ENCODE data around the gene SLC48A1.

DNA sequence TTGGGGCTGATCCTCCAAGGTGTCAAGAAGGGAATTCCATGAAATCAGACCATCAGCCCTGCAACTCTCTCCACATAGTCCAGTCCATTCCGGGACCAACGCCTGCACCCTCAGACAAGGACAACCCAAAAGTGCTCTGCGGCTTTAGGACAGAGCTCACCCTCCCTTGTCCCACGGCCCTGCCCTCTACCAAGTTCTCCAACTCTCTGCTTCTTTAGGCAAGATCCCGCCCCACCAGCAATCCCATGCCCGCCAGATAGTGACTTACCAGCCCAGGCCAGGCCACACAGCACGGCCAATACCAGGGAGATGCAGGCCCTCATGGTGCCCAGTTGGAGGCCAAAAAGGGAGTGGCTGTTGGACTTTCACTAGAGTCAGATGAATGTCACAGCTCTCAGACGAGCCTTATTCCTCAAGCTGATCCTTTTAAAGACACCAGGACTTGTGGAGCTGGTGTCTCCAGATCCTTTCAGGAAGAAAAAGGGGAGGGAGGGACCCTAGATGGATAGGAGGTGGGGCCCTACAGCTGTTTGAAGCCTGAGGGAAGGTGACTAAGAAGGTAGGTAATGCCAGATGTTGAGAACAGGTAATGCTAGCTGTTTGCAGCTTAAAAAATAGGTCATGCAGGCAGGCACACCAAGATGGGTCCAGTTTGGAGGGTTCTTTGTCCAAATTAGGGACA lies 47.8 kb upstream of the SLC48A1 start, which contains the start of gene ENDOU:
- no peak for TF ChIP-seq POLR2A (IDR thresholded peaks at IDR 0.05; ENCODE audit: borderline replicate concordance, extremely low read depth, insufficient read depth, insufficient read length)
- no peak for TF ChIP-seq CTCF (IDR thresholded peaks at IDR 0.05 in 2 of 3, conservative IDR thresholded peaks at IDR 0.05 in 1 of 3; ENCODE audit: borderline replicate concordance in 1 of 3, insufficient read depth in 1 of 3, low read depth in 2 of 3, low read length in 2 of 3)
- TF ChIP-seq SP1 (IDR thresholded peaks at IDR 0.05; ENCODE audit: low read depth), result no peak
- TF ChIP-seq EZH2 (IDR thresholded peaks at IDR 0.05), result no peak
- TF ChIP-seq ZNF274 (IDR thresholded peaks at IDR 0.05; ENCODE audit: low read depth, low read length), result no peak
- TF ChIP-seq POLR2AphosphoS5 (IDR thresholded peaks at IDR 0.05; ENCODE audit: low read depth, low read length), result no peak
- TF ChIP-seq CBX3 (IDR thresholded peaks at IDR 0.05; ENCODE audit: low read depth), result no peak
- TF ChIP-seq YY1 (IDR thresholded peaks at IDR 0.05; ENCODE audit: extremely low read depth, insufficient replicate concordance, low read depth, low read length), result no peak
- no peak for TF ChIP-seq ATF3 (IDR thresholded peaks at IDR 0.05)
